LNCaP clone FGC (cell line): Measurements from ENCODE around the gene ADAMTS14.

Experiments used
- DNase-seq: peaks from one replicate; pipeline ENCODE4 v3.0.0-alpha.2; 2011; ENCODE audit warnings: low read depth
- H3K4me3 ChIP-seq: 2 replicates; pipeline ENCODE4 v1.5.1; 2011; ENCODE audit warnings: mild to moderate bottlenecking, low read depth, low read length, control low read depth
- TF ChIP-seq, protein P1 (sequence below): IDR thresholded peaks from 2 replicates; pipeline ENCODE4 v1.5.1; 2012; ENCODE audit warnings: mild to moderate bottlenecking; ENCODE audit not compliant: control insufficient read depth, insufficient read depth; ENCODE audit errors: extremely low read depth

ADAMTS14 gene

DNA sequence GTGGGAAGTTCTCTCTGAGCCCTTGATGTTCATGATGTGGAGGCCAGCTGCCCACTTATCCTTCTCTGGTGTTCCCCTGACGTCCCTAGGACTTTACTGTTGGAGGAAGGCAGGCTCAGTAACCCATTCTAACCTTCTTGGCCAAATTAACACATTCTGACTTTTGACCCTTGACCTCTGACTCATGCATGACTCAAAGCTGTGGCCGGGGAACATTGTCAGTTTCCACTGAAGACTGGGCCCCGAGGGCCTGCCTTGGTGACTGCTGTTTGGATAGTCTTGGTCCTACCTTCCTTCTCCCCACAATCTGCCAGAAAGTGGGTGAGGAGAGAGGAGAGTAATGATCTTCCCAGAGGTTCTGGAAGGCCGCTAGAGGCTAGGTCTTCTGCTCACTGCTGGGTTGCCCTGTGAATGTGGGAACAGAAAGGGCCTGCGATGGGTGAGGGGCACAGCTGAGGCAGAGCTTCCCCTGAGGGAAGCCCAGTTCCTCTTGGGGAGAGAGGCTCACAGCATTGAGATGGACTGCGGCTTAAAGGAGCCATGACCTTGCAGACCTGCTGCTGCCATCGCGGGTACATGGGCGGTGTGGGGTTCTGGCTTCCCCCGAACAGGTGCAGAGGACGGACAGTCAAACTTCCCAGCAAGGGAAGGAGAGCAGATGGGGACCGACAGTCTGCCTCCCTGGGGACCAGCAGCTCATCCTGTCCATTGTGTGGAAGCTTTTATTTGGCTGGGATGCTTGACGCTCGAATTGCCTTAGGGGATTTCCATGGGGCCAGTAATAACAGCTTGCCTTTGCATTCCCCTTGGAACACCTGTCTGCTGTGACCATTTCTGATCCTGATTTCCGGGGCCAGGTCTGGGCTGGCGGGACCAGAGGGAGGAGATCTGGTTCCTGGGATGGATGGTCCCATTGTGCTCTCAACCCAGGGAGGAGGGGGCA is 43.8 kb downstream of the ADAMTS14 start:
- TF ChIP-seq, protein P1, sequence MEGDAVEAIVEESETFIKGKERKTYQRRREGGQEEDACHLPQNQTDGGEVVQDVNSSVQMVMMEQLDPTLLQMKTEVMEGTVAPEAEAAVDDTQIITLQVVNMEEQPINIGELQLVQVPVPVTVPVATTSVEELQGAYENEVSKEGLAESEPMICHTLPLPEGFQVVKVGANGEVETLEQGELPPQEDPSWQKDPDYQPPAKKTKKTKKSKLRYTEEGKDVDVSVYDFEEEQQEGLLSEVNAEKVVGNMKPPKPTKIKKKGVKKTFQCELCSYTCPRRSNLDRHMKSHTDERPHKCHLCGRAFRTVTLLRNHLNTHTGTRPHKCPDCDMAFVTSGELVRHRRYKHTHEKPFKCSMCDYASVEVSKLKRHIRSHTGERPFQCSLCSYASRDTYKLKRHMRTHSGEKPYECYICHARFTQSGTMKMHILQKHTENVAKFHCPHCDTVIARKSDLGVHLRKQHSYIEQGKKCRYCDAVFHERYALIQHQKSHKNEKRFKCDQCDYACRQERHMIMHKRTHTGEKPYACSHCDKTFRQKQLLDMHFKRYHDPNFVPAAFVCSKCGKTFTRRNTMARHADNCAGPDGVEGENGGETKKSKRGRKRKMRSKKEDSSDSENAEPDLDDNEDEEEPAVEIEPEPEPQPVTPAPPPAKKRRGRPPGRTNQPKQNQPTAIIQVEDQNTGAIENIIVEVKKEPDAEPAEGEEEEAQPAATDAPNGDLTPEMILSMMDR = no peak
- no peak for DNase-seq
- no peak overlapping the region for H3K4me3 ChIP-seq

DNA sequence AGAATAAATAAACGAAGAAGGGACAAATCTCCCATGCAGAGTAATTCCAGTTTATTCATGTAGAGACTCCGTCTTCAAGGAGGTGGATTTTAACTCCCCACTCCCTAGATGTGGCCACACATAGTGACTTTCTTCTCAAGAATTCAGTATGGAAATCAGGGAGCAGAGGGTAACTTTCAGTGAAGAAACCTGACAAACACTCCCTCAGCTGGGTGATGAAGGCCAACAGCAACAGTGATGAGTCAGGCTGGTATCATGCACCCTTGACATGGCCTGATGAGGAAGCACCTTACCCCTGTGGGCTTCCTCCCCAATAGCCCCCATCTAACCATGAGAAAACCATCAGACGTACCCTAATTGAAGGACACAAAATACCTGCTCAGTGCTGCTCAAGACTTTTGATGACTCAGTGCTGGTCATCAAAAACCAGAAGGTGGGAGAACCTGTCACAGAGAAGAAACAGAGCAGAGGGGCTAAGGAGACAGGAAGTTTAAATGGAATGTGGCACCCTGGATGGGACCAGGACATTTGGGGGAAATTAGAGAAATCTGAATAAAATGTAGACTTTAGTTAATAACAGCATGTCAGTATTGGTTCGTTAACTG is 50.6 kb downstream of the ADAMTS14 start:
- TF ChIP-seq, protein P1 = no peak
- no peak overlapping the region for H3K4me3 ChIP-seq
- DNase-seq = no peak

DNA sequence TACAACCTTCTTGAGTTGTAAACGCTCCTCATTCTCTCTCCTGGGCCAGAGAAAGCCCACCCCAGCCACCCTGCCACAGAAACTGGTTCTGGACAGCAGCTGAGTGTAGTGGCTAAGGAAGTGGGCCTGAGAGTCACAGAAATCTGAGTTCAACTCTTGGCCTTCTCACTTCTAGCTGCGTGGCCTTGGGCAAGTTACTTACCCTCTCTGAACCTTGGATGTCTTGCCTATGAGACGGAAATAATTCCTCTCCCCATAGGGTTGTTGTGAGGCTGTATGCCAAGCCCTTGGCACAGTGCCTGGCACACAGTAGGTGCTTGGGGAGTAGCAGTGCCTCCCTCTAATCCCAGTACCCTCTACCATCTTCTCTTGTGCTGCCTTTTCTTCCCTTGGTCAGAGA is 51.5 kb downstream of the ADAMTS14 start:
- TF ChIP-seq, protein P1 = no peak
- no peak for DNase-seq
- no peak overlapping the region for H3K4me3 ChIP-seq

- no peak overlapping the region for H3K4me3 ChIP-seq
- no peak for DNase-seq
- TF ChIP-seq, protein P1 = no peak
Measured at GRCh38 chr10:70726909-70727495, 54.7 kb downstream of the ADAMTS14 start.

- no peak overlapping the region for H3K4me3 ChIP-seq
- no peak for DNase-seq
- TF ChIP-seq, protein P1 = no peak
Measured at GRCh38 chr10:70728328-70728727, 56.0 kb downstream of the ADAMTS14 start.

DNA sequence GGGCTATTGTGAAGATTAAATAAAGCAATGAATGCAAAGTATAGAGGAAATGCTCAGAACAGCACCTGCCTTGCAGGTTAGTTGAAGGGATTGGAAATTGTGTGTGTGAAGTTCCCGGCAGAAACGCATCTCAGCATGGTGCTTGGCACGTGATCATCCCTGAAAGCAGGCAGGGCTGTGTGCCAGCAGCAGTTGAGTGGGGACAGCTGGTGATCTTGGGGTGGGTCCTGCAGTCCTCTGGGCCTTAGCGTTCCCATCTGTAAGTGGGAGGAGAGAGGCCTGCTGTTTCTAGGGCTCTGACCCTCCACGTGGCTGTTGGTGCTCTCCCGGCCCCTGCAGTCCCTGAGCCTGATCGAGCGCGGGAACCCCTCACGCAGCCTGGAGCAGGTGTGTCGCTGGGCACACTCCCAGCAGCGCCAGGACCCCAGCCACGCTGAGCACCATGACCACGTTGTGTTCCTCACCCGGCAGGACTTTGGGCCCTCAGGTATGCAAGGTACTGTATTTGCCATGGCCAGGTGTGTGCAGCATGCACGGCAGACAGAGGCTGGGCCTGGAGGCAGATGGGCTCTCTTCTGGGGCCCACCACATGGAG is 57.6 kb downstream of the ADAMTS14 start:
- TF ChIP-seq, protein P1 = no peak
- no peak for DNase-seq

More for the DNA sequence above, 57.6 kb downstream of the ADAMTS14 start:
- no peak overlapping the region for H3K4me3 ChIP-seq
